OCI-LY7 (cell line): ENCODE measurements around the gene SCRT2. TPM values are rescaled to one million over a fixed set of nuclear protein-coding genes. Genes with fewer than 3 reads are reported as not detected.

Experiments used
- BruUV-seq: library from RNA; stranded (reverse); fragments of 400-500 nt; replicated peaks from 2 replicates; lab custom pipeline; 2021; lab: Mats Ljungman, UMichigan
- CTCF ChIA-PET: fragments of 300-600 bp; sonication (Branson Sonifier 250); formaldehyde crosslinking; loops from one replicate; lab custom pipeline; 2022; ENCODE audit warnings: antibody characterized with exemption; ENCODE audit not compliant: unreplicated experiment; lab: Charles Lee
- POLR2A ChIA-PET: fragments of 300-600 bp; sonication (Branson Sonifier 250); formaldehyde crosslinking; loops from one replicate; lab custom pipeline; 2022; ENCODE audit warnings: antibody characterized with exemption; lab: Charles Lee
- DNase-seq: peaks from one replicate; pipeline ENCODE4 v3.0.0-alpha.2; 2015; ENCODE audit warnings: low spot score
- H2AFZ ChIP-seq: fragments of 200-600 bp; sonication (generic), shearing (Covaris generic); 2 replicates; pipeline ENCODE4 v1.6.1; 2014; ENCODE audit warnings: mild to moderate bottlenecking, antibody characterized with exemption, low read length, moderate library complexity
- H3K27ac ChIP-seq: fragments of 200-600 bp; sonication (generic); 2 replicates; pipeline ENCODE4 v1.5.1; 2014; ENCODE audit warnings: mixed run types, low read depth, mild to moderate bottlenecking, moderate library complexity, low read length, inconsistent platforms; ENCODE audit not compliant: poor library complexity, severe bottlenecking
- H3K36me3 ChIP-seq: fragments of 200-600 bp; sonication (generic); 2 replicates; pipeline ENCODE4 v1.6.1; 2014; ENCODE audit warnings: mild to moderate bottlenecking, antibody characterized with exemption, low read length, moderate library complexity, mixed read lengths; ENCODE audit not compliant: insufficient read depth
- H3K4me1 ChIP-seq: fragments of 200-600 bp; sonication (generic); 2 replicates; pipeline ENCODE4 v1.5.1; 2014; ENCODE audit warnings: mild to moderate bottlenecking, low read length; ENCODE audit not compliant: insufficient read depth, poor library complexity, severe bottlenecking
- H3K4me2 ChIP-seq: fragments of 200-600 bp; sonication (generic); 2 replicates; pipeline ENCODE4 v1.6.1; 2014; ENCODE audit warnings: mild to moderate bottlenecking, low read length
- H3K4me3 ChIP-seq: fragments of 200-600 bp; sonication (generic); 2 replicates; pipeline ENCODE4 v1.5.1; 2014; ENCODE audit warnings: mild to moderate bottlenecking, low read depth, low read length; ENCODE audit not compliant: poor library complexity, severe bottlenecking
- H3K79me2 ChIP-seq: fragments of 200-600 bp; sonication (generic); 2 replicates; pipeline ENCODE4 v1.6.1; 2016; ENCODE audit warnings: low read depth, mild to moderate bottlenecking, low read length, moderate library complexity, mixed read lengths; ENCODE audit not compliant: insufficient read depth
- H3K9me2 ChIP-seq: fragments of 200-600 bp; sonication (generic); 2 replicates; pipeline ENCODE4 v1.6.1; 2016; ENCODE audit warnings: mild to moderate bottlenecking, low read length, mixed read lengths; ENCODE audit not compliant: insufficient read depth
- H3K9me3 ChIP-seq: fragments of 200-600 bp; sonication (generic); 2 replicates; pipeline ENCODE4 v1.6.1; 2014; ENCODE audit warnings: mild to moderate bottlenecking, mixed run types, low read length, mixed read lengths
- H4K20me1 ChIP-seq: fragments of 200-600 bp; sonication (generic); 2 replicates; pipeline ENCODE4 v1.6.1; 2014; ENCODE audit warnings: mild to moderate bottlenecking, antibody characterized with exemption, low read length, moderate library complexity, mixed read lengths; ENCODE audit not compliant: insufficient read depth
- CTCF ChIP-seq: fragments of 200-600 bp; sonication (generic); conservative IDR thresholded peaks from 2 replicates; pipeline ENCODE4 v1.5.1; 2014; ENCODE audit warnings: mild to moderate bottlenecking, antibody characterized with exemption, low read length, moderate library complexity, mixed read lengths
- EZH2phosphoT487 ChIP-seq: fragments of 200-600 bp; sonication (generic); IDR thresholded peaks from 2 replicates; pipeline ENCODE4 v1.6.1; 2018; ENCODE audit warnings: low read depth, borderline replicate concordance, mild to moderate bottlenecking, mixed run types, antibody characterized with exemption, low read length, moderate library complexity, mixed read lengths
- intact Hi-C: fragments of 100-400 bp; cut with micrococcal nuclease; formaldehyde crosslinking; loops from one replicate; pipeline ENCODE4 v1.10.0; 2022; ENCODE audit not compliant: unreplicated experiment
- total RNA-seq, 2 experiments: library from RNA; depleted of rRNA in 1 of 2; stranded (reverse); fragments of >200 nt in 1 of 2; shearing (Covaris generic) in 1 of 2; gene quantifications; 2 replicates each; pipeline ENCODE4 v1.2.3, GENCODE V29; 2014 to 2022

The SCRT2 gene
- total RNA-seq, 2 experiments from 2014 or later = not detected

- intact Hi-C loops = no loop called here
- no peak for DNase-seq
- ChIA-PET POLR2A (no interaction called here), CTCF (no interaction called here)
- H3K4me2 ChIP-seq = no peak overlapping the region
- H3K27ac ChIP-seq = no peak overlapping the region
- no peaks in the 10 kb centered on the region for H3K9me2 ChIP-seq
- no peak overlapping the region for H3K4me3 ChIP-seq
- H4K20me1 ChIP-seq = no peaks in the 10 kb centered on the region
- H3K9me3 ChIP-seq = no peaks in the 10 kb centered on the region
- BruUV-seq = no TSS peak
- TF ChIP-seq CTCF (no peak), EZH2phosphoT487 (no peak)
- H3K79me2 ChIP-seq = no peaks in the 10 kb centered on the region
- no peaks in the 10 kb centered on the region for H3K4me1 ChIP-seq
- no peaks in the 10 kb centered on the region for H3K36me3 ChIP-seq
- H2AFZ ChIP-seq = no peak overlapping the region
Measured at GRCh38 chr20:717271-717670, 41.7 kb upstream of the SCRT2 start.

- BruUV-seq = no TSS peak
- H3K4me1 ChIP-seq = no peaks in the 10 kb centered on the region
- no peak overlapping the region for H3K27ac ChIP-seq
- no peak for DNase-seq
- H3K9me2 ChIP-seq = no peaks in the 10 kb centered on the region
- POLR2A ChIA-PET = no interaction called here
- no peaks in the 10 kb centered on the region for H3K36me3 ChIP-seq
- H4K20me1 ChIP-seq = no peaks in the 10 kb centered on the region
- TF ChIP-seq EZH2phosphoT487 (no peak), CTCF (no peak)
- intact Hi-C loops = no loop called here
- H3K79me2 ChIP-seq = no peaks in the 10 kb centered on the region
- CTCF ChIA-PET = no interaction called here
- no peak overlapping the region for H3K4me2 ChIP-seq
- no peak overlapping the region for H3K4me3 ChIP-seq
- H3K9me3 ChIP-seq = no peaks in the 10 kb centered on the region
- H2AFZ ChIP-seq = no peak overlapping the region
Measured at GRCh38 chr20:714453-714852, 38.9 kb upstream of the SCRT2 start.

- no peak for DNase-seq
- Histone ChIP-seq H3K36me3 (no peaks in the 10 kb centered on the region), H3K27ac (no peak overlapping the region), H3K9me3 (no peaks in the 10 kb centered on the region), H3K4me3 (no peak overlapping the region), H3K4me2 (no peak overlapping the region), H2AFZ (no peak overlapping the region), H3K9me2 (no peaks in the 10 kb centered on the region), H4K20me1 (no peaks in the 10 kb centered on the region), H3K4me1 (no peaks in the 10 kb centered on the region), H3K79me2 (no peaks in the 10 kb centered on the region)
- TF ChIP-seq EZH2phosphoT487 = no peak
- no peak for TF ChIP-seq CTCF
- intact Hi-C loops = no loop called here
- ChIA-PET POLR2A (no interaction called here), CTCF (no interaction called here)
- BruUV-seq = no TSS peak
Measured at GRCh38 chr20:711576-711975, 36.0 kb upstream of the SCRT2 start.
